HepG2 (cell line): ENCODE measurements around the gene MED12. TPM values are rescaled to one million over a fixed set of nuclear protein-coding genes. Genes with fewer than 3 reads are reported as not detected.
A peak's percentile ranks its signal among the peaks of the same experiment; 100 is the strongest.

Source experiments
- CCDC6 ChIP-seq: sonication (generic); formaldehyde crosslinking; IDR thresholded peaks from 2 replicates; pipeline ENCODE4 v1.8.1; 2022; ENCODE audit warnings: mild to moderate bottlenecking, missing genetic modification reagents, moderate library complexity
- CREB1 ChIP-seq, 2 experiments: fragments of 450-650 bp in 1 of 2; IDR thresholded peaks; 2 replicates each; pipeline ENCODE4 v1.6.1; 2016 to 2017; ENCODE audit warnings: control low read depth in 1 of 2, mild to moderate bottlenecking in 1 of 2, missing compliant biosample characterization in 1 of 2, missing genetic modification characterization in 1 of 2
- E2F1 ChIP-seq: sonication (generic); formaldehyde crosslinking; IDR thresholded peaks from 2 replicates; pipeline ENCODE4 v1.5.0; 2020; ENCODE audit warnings: missing genetic modification reagents
- EHMT2 ChIP-seq: fragments of 200-600 bp; sonication (generic); IDR thresholded peaks from 2 replicates; pipeline ENCODE4 v1.7.0; 2017; ENCODE audit warnings: antibody characterized with exemption, low read depth, low read length, borderline replicate concordance
- FOXK2 ChIP-seq: fragments of 450-650 bp; IDR thresholded peaks from 2 replicates; pipeline ENCODE4 v1.6.1; 2016
- GLI4 ChIP-seq: sonication (generic); formaldehyde crosslinking; IDR thresholded peaks from 2 replicates; pipeline ENCODE4 v1.5.1; 2020; ENCODE audit warnings: missing genetic modification reagents, mild to moderate bottlenecking, moderate library complexity, borderline replicate concordance
- KAT8 ChIP-seq: IDR thresholded peaks from 2 replicates; pipeline ENCODE4 v1.6.1; 2016; ENCODE audit warnings: missing genetic modification reagents, missing compliant biosample characterization
- MAFK ChIP-seq, 2 experiments: IDR thresholded peaks in 1 of 2; conservative IDR thresholded peaks in 1 of 2; 2 replicates each; pipeline ENCODE4 v1.6.1; 2011; ENCODE audit warnings: improper control_type of control experiment in 2 of 2, low read length in 2 of 2
- MEF2D ChIP-seq: sonication (generic); formaldehyde crosslinking; IDR thresholded peaks from 2 replicates; pipeline ENCODE4 v1.5.1; 2020; ENCODE audit warnings: mild to moderate bottlenecking, missing genetic modification reagents
- NR2F6 ChIP-seq, 2 experiments: IDR thresholded peaks; 2 replicates each; pipeline ENCODE4 v1.6.1; 2016; ENCODE audit warnings: antibody characterized with exemption in 1 of 2, mild to moderate bottlenecking in 1 of 2
- NRL ChIP-seq: sonication (generic); formaldehyde crosslinking; IDR thresholded peaks from 2 replicates; pipeline ENCODE4 v1.5.0; 2020; ENCODE audit warnings: missing genetic modification reagents, mild to moderate bottlenecking, moderate library complexity, borderline replicate concordance
- PHF20 ChIP-seq: sonication (generic); formaldehyde crosslinking; IDR thresholded peaks from 2 replicates; pipeline ENCODE4 v1.5.0; 2020; ENCODE audit warnings: mild to moderate bottlenecking, missing genetic modification reagents
- PITX1 ChIP-seq: sonication (generic); formaldehyde crosslinking; IDR thresholded peaks from 2 replicates; pipeline ENCODE4 v1.5.1; 2020; ENCODE audit warnings: mild to moderate bottlenecking, missing genetic modification reagents
- POLR2G ChIP-seq: fragments of 200-400 bp; formaldehyde crosslinking; IDR thresholded peaks from 2 replicates; pipeline ENCODE4 v1.6.1; 2018; ENCODE audit warnings: mild to moderate bottlenecking, low read depth, low read length, moderate library complexity
- RNF2 ChIP-seq: fragments of 450-650 bp; conservative IDR thresholded peaks from 2 replicates; pipeline ENCODE4 v1.6.1; 2016; ENCODE audit warnings: low read depth
- RORA ChIP-seq: sonication (generic); formaldehyde crosslinking; IDR thresholded peaks from 2 replicates; pipeline ENCODE4 v1.5.0; 2020; ENCODE audit warnings: mild to moderate bottlenecking, missing genetic modification reagents, moderate library complexity
- SNAPC2 ChIP-seq: sonication (generic); formaldehyde crosslinking; IDR thresholded peaks from 2 replicates; pipeline ENCODE4 v1.8.1; 2022; ENCODE audit warnings: mild to moderate bottlenecking, missing genetic modification reagents
- XBP1 ChIP-seq: sonication (generic); formaldehyde crosslinking; IDR thresholded peaks from 2 replicates; pipeline ENCODE4 v1.5.0; 2020; ENCODE audit warnings: missing genetic modification reagents
- ZFP36L1 ChIP-seq: sonication (generic); formaldehyde crosslinking; IDR thresholded peaks from 2 replicates; pipeline ENCODE4 v1.8.0; 2022; ENCODE audit warnings: mild to moderate bottlenecking, missing genetic modification reagents, moderate library complexity
- ZIK1 ChIP-seq: sonication (generic); formaldehyde crosslinking; IDR thresholded peaks from 2 replicates; pipeline ENCODE4 v1.5.0; 2020; ENCODE audit warnings: mild to moderate bottlenecking, low read depth, missing genetic modification reagents, borderline replicate concordance
- ZNF530 ChIP-seq: sonication (generic); formaldehyde crosslinking; IDR thresholded peaks from 2 replicates; pipeline ENCODE4 v1.5.0; 2020; ENCODE audit warnings: low read depth, mild to moderate bottlenecking, missing genetic modification reagents
- ZNF543 ChIP-seq: sonication (generic); formaldehyde crosslinking; IDR thresholded peaks from 2 replicates; pipeline ENCODE4 v1.4.0; 2020; ENCODE audit warnings: mild to moderate bottlenecking, missing genetic modification reagents
- ZNF749 ChIP-seq: sonication (generic); formaldehyde crosslinking; IDR thresholded peaks from 2 replicates; pipeline ENCODE4 v1.8.0; 2022; ENCODE audit warnings: mild to moderate bottlenecking, missing genetic modification reagents, moderate library complexity, borderline replicate concordance
- polyA plus RNA-seq, 8 experiments: library from polyadenylated mRNA; depleted of rRNA in 3 of 8; stranded (reverse) in 7 of 8; unstranded in 1 of 8; fragments of >200 nt; fragmentation: Illumina TruSeq in 4 of 8; extraction: Trizol in 4 of 8; gene quantifications; 2 replicates each; pipeline versions ENCODE4 v1.2.1 to v1.2.3, GENCODE V29; 2011 to 2016; ENCODE audit warnings: low read depth in 4 of 8, missing spikeins in 1 of 8, mixed read lengths in 1 of 8; ENCODE audit not compliant: insufficient read depth in 1 of 8
- total RNA-seq, 5 experiments: library from RNA; depleted of rRNA; stranded (reverse); fragments of >200 nt; fragmentation: Illumina TruSeq; extraction: Trizol; gene quantifications; 2 replicates each; pipeline ENCODE4 v1.2.3, GENCODE V29; 2016; ENCODE audit warnings: low read depth in 1 of 5

The MED12 gene
- total and polyA plus RNA-seq, 2 of the 13 experiments (the other 11 are each of a cell fraction or from before 2014, with no cell fraction given) = 9.4 to 15.0 TPM

GRCh38 chrX:71181910-71182799, 63.8 kb downstream of the MED12 start (continued):
- TF ChIP-seq XBP1 (CRISPR knock-in tag) (no peak), E2F1 (CRISPR knock-in tag) (no peak), RORA (CRISPR knock-in tag) (no peak), PHF20 (no peak), NR2F6 (IDR thresholded peaks at IDR 0.05) (peak; percentile 46; the same call in 1 of the 2 replicates), NR2F6 (CRISPR knock-in tag; IDR thresholded peaks at IDR 0.05) (no peak), ZNF530 (CRISPR knock-in tag) (no peak), FOXK2 (no peak), ZIK1 (no peak), EHMT2 (no peak), ZFP36L1 (CRISPR knock-in tag) (0 out of 2 replicates have a peak, but pooled peaks have one; percentile 28), PITX1 (no peak), GLI4 (CRISPR knock-in tag) (no peak), SNAPC2 (CRISPR knock-in tag) (no peak), NRL (CRISPR knock-in tag) (peak; percentile 22; the same call in 1 of the 2 replicates), CREB1 (IDR thresholded peaks at IDR 0.05) (peak; percentile 59), CREB1 (CRISPR knock-in tag; IDR thresholded peaks at IDR 0.05) (0 out of 2 replicates have a peak, but pooled peaks have one; percentile 20), ZNF543 (CRISPR knock-in tag) (no peak), MAFK (conservative IDR thresholded peaks at IDR 0.05 in 1 of 2, IDR thresholded peaks at IDR 0.05 in 1 of 2; ENCODE audit: low read length in 2 of 2) (peak; percentile 50 to 61), POLR2G (peak; percentile 65), MEF2D (CRISPR knock-in tag) (0 out of 2 replicates have a peak, but pooled peaks have one; percentile 14), RNF2 (no peak), CCDC6 (CRISPR knock-in tag) (no peak; the same call in 1 of the 2 replicates), ZNF749 (CRISPR knock-in tag) (no peak), KAT8 (peak; percentile 65)
